Measurements from ENCODE around the gene DDX39B.

DNA sequence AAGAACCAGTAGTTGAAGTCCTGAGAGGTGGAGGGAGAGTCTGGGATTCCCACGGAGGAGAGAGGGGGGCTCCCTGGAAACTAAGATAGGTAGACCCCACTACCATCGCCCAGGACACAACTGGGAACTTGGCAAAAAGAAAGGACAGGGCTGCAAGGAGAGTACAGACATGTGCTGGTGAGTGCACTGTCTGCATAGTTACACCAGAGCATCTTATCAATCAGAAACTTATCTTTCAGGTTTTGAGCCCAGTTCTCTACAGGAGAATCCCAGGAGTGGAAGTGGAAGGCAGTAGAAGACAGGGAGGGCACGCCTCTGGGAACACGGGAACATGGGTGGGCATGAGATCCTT lies 17.8 kb upstream of the DDX39B start:
- TF ChIP-seq EZH2 (IDR thresholded peaks at IDR 0.05; ENCODE audit: borderline replicate concordance, low read depth, low read length, severe bottlenecking) (no peak), MYC (IDR thresholded peaks at IDR 0.05; ENCODE audit: low read depth, low read length) (no peak), POLR2A (IDR thresholded peaks at IDR 0.05; ENCODE audit: low read depth, low read length) (no peak), POLR2AphosphoS5 (IDR thresholded peaks at IDR 0.05; ENCODE audit: insufficient read depth, low read depth, low read length) (no peak), JUN (IDR thresholded peaks at IDR 0.05; ENCODE audit: borderline replicate concordance, insufficient read depth, insufficient read length, low read depth) (no peak), FOS (IDR thresholded peaks at IDR 0.05; ENCODE audit: borderline replicate concordance, insufficient read depth, low read length) (no peak)
- TF ChIP-seq, protein P1, sequence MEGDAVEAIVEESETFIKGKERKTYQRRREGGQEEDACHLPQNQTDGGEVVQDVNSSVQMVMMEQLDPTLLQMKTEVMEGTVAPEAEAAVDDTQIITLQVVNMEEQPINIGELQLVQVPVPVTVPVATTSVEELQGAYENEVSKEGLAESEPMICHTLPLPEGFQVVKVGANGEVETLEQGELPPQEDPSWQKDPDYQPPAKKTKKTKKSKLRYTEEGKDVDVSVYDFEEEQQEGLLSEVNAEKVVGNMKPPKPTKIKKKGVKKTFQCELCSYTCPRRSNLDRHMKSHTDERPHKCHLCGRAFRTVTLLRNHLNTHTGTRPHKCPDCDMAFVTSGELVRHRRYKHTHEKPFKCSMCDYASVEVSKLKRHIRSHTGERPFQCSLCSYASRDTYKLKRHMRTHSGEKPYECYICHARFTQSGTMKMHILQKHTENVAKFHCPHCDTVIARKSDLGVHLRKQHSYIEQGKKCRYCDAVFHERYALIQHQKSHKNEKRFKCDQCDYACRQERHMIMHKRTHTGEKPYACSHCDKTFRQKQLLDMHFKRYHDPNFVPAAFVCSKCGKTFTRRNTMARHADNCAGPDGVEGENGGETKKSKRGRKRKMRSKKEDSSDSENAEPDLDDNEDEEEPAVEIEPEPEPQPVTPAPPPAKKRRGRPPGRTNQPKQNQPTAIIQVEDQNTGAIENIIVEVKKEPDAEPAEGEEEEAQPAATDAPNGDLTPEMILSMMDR (IDR thresholded peaks at IDR 0.05; ENCODE audit: extremely low read depth in 1 of 2, insufficient read depth in 1 of 2, low read depth in 1 of 2, low read length in 2 of 2), result no peak
- TF ChIP-seq, protein P2, sequence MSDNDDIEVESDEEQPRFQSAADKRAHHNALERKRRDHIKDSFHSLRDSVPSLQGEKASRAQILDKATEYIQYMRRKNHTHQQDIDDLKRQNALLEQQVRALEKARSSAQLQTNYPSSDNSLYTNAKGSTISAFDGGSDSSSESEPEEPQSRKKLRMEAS (IDR thresholded peaks at IDR 0.05; ENCODE audit: insufficient read depth, insufficient read length), result no peak

Measured in endothelial cell of umbilical vein (primary cell).